Measurements from ENCODE around the gene CHRM5.

CHRM5 gene

GRCh38 chr15:34059476-34059875, 91.2 kb downstream of the CHRM5 start:
- no peak overlapping the region for H2AFZ ChIP-seq
- no peaks in the 10 kb centered on the region for H3K27me3 ChIP-seq (ENCODE audit: control insufficient read depth, insufficient read depth, low read length)
- H3K27ac ChIP-seq = no peak overlapping the region
- TF ChIP-seq CTCF (IDR thresholded peaks at IDR 0.05) = no peak
- H3K9me3 ChIP-seq (ENCODE audit: control insufficient read depth, low read length) = no peaks in the 10 kb centered on the region
- H3K4me1 ChIP-seq = no peaks in the 10 kb centered on the region
- H3K79me2 ChIP-seq = no peaks in the 10 kb centered on the region
- H3K36me3 ChIP-seq (ENCODE audit: control insufficient read depth, insufficient read depth, low read length) = no peaks in the 10 kb centered on the region
- no peak overlapping the region for H3K9ac ChIP-seq
- no peak overlapping the region for H3K4me3 ChIP-seq (ENCODE audit: low read depth, low read length)
- H3K4me2 ChIP-seq (ENCODE audit: low read length) = no peak overlapping the region

GRCh38 chr15:34059946-34060345, 91.6 kb downstream of the CHRM5 start:
- no peaks in the 10 kb centered on the region for H3K4me1 ChIP-seq

GRCh38 chr15:34064438-34064837, 96.1 kb downstream of the CHRM5 start:
- Histone ChIP-seq H3K36me3 (ENCODE audit: control insufficient read depth, insufficient read depth, low read length) (no peaks in the 10 kb centered on the region), H3K79me2 (no peaks in the 10 kb centered on the region), H3K9ac (no peak overlapping the region), H3K4me1 (no peaks in the 10 kb centered on the region), H3K27ac (no peak overlapping the region), H3K4me2 (ENCODE audit: low read length) (no peak overlapping the region), H3K9me3 (ENCODE audit: control insufficient read depth, low read length) (no peaks in the 10 kb centered on the region), H3K27me3 (ENCODE audit: control insufficient read depth, insufficient read depth, low read length) (no peaks in the 10 kb centered on the region), H2AFZ (no peak overlapping the region), H3K4me3 (ENCODE audit: low read depth, low read length) (no peak overlapping the region)
- TF ChIP-seq CTCF (IDR thresholded peaks at IDR 0.05) = no peak

More at GRCh38 chr15:34059946-34060345, 91.6 kb downstream of the CHRM5 start:
- Histone ChIP-seq H3K27me3 (ENCODE audit: control insufficient read depth, insufficient read depth, low read length) (no peaks in the 10 kb centered on the region), H3K4me3 (ENCODE audit: low read depth, low read length) (no peak overlapping the region), H3K27ac (no peak overlapping the region), H3K9me3 (ENCODE audit: control insufficient read depth, low read length) (no peaks in the 10 kb centered on the region), H3K79me2 (no peaks in the 10 kb centered on the region), H3K4me2 (ENCODE audit: low read length) (no peak overlapping the region), H3K9ac (no peak overlapping the region), H3K36me3 (ENCODE audit: control insufficient read depth, insufficient read depth, low read length) (no peaks in the 10 kb centered on the region), H2AFZ (no peak overlapping the region)
- TF ChIP-seq CTCF (IDR thresholded peaks at IDR 0.05) = no peak

DNA sequence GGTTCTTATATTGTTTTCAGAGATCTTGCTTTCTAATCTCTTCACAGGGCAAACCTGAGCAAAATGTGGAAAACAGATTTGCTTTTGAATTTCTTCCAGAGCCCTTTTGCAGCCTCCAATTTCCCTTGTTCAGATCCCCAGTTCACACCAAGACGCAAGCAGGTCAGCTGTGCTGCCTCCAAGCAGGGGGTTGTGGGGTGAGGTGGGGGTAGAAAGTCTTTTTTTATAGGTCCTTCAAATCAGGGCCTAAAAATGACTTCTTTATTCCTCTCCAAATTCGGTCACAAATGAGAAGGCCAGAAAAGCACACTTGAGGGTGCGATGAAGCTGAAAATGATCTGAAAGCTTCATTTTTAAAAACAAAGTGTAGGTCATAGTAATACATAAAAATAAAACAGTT, 97.0 kb downstream of the CHRM5 start:
- Histone ChIP-seq H3K79me2 (no peaks in the 10 kb centered on the region), H3K9ac (no peak overlapping the region), H3K4me1 (no peaks in the 10 kb centered on the region), H3K4me3 (ENCODE audit: low read depth, low read length) (no peak overlapping the region), H3K27ac (no peak overlapping the region), H3K27me3 (ENCODE audit: control insufficient read depth, insufficient read depth, low read length) (no peaks in the 10 kb centered on the region), H3K36me3 (ENCODE audit: control insufficient read depth, insufficient read depth, low read length) (no peaks in the 10 kb centered on the region), H3K4me2 (ENCODE audit: low read length) (no peak overlapping the region), H3K9me3 (ENCODE audit: control insufficient read depth, low read length) (no peaks in the 10 kb centered on the region), H2AFZ (no peak overlapping the region)
- no peak for TF ChIP-seq CTCF (IDR thresholded peaks at IDR 0.05)

GRCh38 chr15:34065941-34066340, 97.6 kb downstream of the CHRM5 start:
- Histone ChIP-seq H2AFZ (no peak overlapping the region), H3K4me2 (ENCODE audit: low read length) (no peak overlapping the region), H3K79me2 (no peaks in the 10 kb centered on the region), H3K4me1 (no peaks in the 10 kb centered on the region), H3K36me3 (ENCODE audit: control insufficient read depth, insufficient read depth, low read length) (no peaks in the 10 kb centered on the region), H3K27ac (no peak overlapping the region), H3K27me3 (ENCODE audit: control insufficient read depth, insufficient read depth, low read length) (no peaks in the 10 kb centered on the region), H3K9ac (no peak overlapping the region), H3K4me3 (ENCODE audit: low read depth, low read length) (no peak overlapping the region), H3K9me3 (ENCODE audit: control insufficient read depth, low read length) (no peaks in the 10 kb centered on the region)
- no peak for TF ChIP-seq CTCF (IDR thresholded peaks at IDR 0.05)

Data from parathyroid adenoma (tissue), 2 donors.